Measurements from ENCODE around the gene GPR37L1.
"Not testable (repeated sequence)": the region's sequence is repeated elsewhere in the genome, so short reads cannot be mapped to it uniquely, and the experiment has no call there.

The GPR37L1 gene

GRCh38 chr1:202107801-202108731, 14.7 kb upstream of the GPR37L1 start (continued):
- TF ChIP-seq SCRT2 (tag by site-specific recombination; IDR thresholded peaks at IDR 0.05) (peak; percentile 97), GLIS1 (tag by site-specific recombination; IDR thresholded peaks at IDR 0.05) (0 out of 2 replicates have a peak, but pooled peaks have one; percentile 7)

GRCh38 chr1:202110977-202111376, 11.7 kb upstream of the GPR37L1 start:
- Histone ChIP-seq H3K4me3 (ENCODE audit: low read depth, low read length) (no peak overlapping the region), H3K27ac (ENCODE audit: extremely low read depth, low read depth, low read length) (no peak overlapping the region), H3K36me3 (ENCODE audit: control insufficient read depth in 2 of 2, insufficient read depth in 1 of 2, low read length in 2 of 2) (no peaks in the 10 kb centered on the region), H3K4me1 (ENCODE audit: control insufficient read depth, insufficient read depth, low read length) (peaks cover 7% of the 10 kb centered on the region), H3K9me3 (ENCODE audit: control insufficient read depth, insufficient read depth, low read depth, low read length) (no peaks in the 10 kb centered on the region)
- no peak for TF ChIP-seq PRDM4 (tag by site-specific recombination; IDR thresholded peaks at IDR 0.05)
- peak; percentile 25; the same call in 1 of the 2 replicates for TF ChIP-seq ZNF366 (tag by site-specific recombination; conservative IDR thresholded peaks at IDR 0.05)
- no peak for TF ChIP-seq ZNF639 (tag by site-specific recombination; IDR thresholded peaks at IDR 0.05)
- no peak for TF ChIP-seq ZNF747 (tag by site-specific recombination; IDR thresholded peaks at IDR 0.05)
- peak; percentile 58 for TF ChIP-seq ZNF600 (tag by site-specific recombination; IDR thresholded peaks at IDR 0.05)
- no peak for TF ChIP-seq SP7 (tag by site-specific recombination; IDR thresholded peaks at IDR 0.05)
- POLR2A ChIA-PET: no interaction called here
- CTCF ChIA-PET: interaction anchor here (5.1 kb wide), 1 partner anchor 102 kb away, joined by 38 read pairs; the partner anchor contains the start of gene ELF3

GRCh38 chr1:202111589-202111988, 11.1 kb upstream of the GPR37L1 start:
- POLR2A ChIA-PET; H3K36me3 ChIP-seq (ENCODE audit: control insufficient read depth in 2 of 2, insufficient read depth in 1 of 2, low read length in 2 of 2); H3K27ac ChIP-seq (ENCODE audit: extremely low read depth, low read depth, low read length); H3K9me3 ChIP-seq (ENCODE audit: control insufficient read depth, insufficient read depth, low read depth, low read length); H3K4me3 ChIP-seq (ENCODE audit: low read depth, low read length); H3K4me1 ChIP-seq (ENCODE audit: control insufficient read depth, insufficient read depth, low read length): not testable (repeated sequence)
- CTCF ChIA-PET: interaction anchor here (4.5 to 5.1 kb wide), 2 partner anchors 102 to 111 kb away, joined by 32 to 38 read pairs; partner anchors contain the start of gene ELF3

GRCh38 chr1:202112859-202113689, 9.6 kb upstream of the GPR37L1 start:
- Histone ChIP-seq H3K36me3 (ENCODE audit: control insufficient read depth in 2 of 2, insufficient read depth in 1 of 2, low read length in 2 of 2) (no peaks in the 10 kb centered on the region), H3K9me3 (ENCODE audit: control insufficient read depth, insufficient read depth, low read depth, low read length) (no peaks in the 10 kb centered on the region), H3K4me3 (ENCODE audit: low read depth, low read length) (no peak overlapping the region), H3K27ac (ENCODE audit: extremely low read depth, low read depth, low read length) (no peak overlapping the region), H3K4me1 (ENCODE audit: control insufficient read depth, insufficient read depth, low read length) (no peaks in the 10 kb centered on the region)
- POLR2A ChIA-PET: interaction anchor here (0.7 to 1.7 kb wide), 3 partner anchors 45 to 228 kb away, joined by 3 to 6 read pairs (median 4); no protein-coding TSS in a partner anchor
- CTCF ChIA-PET: interaction anchor here (0.6 to 5.1 kb wide), 6 partner anchors 52 to 217 kb away, joined by 4 to 38 read pairs (median 6); partner anchors contain the start of gene ELF3
- no peak for TF ChIP-seq CTCF (tag by site-specific recombination; IDR thresholded peaks at IDR 0.05)
- no peak for TF ChIP-seq ZNF221 (tag by site-specific recombination; IDR thresholded peaks at IDR 0.05; ENCODE audit: borderline replicate concordance)
- peak; percentile 90 for TF ChIP-seq ZNF341 (tag by site-specific recombination; IDR thresholded peaks at IDR 0.05; ENCODE audit: low read depth)
- TF ChIP-seq GLIS2 (tag by site-specific recombination; IDR thresholded peaks at IDR 0.05): no peak
- no peak for TF ChIP-seq ZBTB1 (tag by site-specific recombination; IDR thresholded peaks at IDR 0.05)
- TF ChIP-seq ZBTB17 (tag by site-specific recombination; IDR thresholded peaks at IDR 0.05): peak; percentile 63
- no peak for TF ChIP-seq OVOL3 (tag by site-specific recombination; IDR thresholded peaks at IDR 0.05)
- no peak for TF ChIP-seq ZNF830 (tag by site-specific recombination; IDR thresholded peaks at IDR 0.05; ENCODE audit: low read depth)
- TF ChIP-seq ZNF148 (tag by site-specific recombination; IDR thresholded peaks at IDR 0.05; ENCODE audit: borderline replicate concordance): no peak
- no peak for TF ChIP-seq ZNF791 (tag by site-specific recombination; IDR thresholded peaks at IDR 0.05)
